Astrocyte of the spinal cord (primary cell): Measurements from ENCODE around the gene RAG1.

Source experiments
- DNase-seq: peaks from one replicate; pipeline ENCODE4 v3.0.0; 2011; ENCODE audit warnings: low read depth, low spot score
- H3K4me3 ChIP-seq: 2 replicates; pipeline ENCODE4 v1.5.1; 2011; ENCODE audit warnings: low read depth, mild to moderate bottlenecking, low read length, moderate library complexity
- in situ Hi-C: cut with HindIII; loops from 2 replicates; pipeline ENCODE4 v1.10.0; 2017; ENCODE audit warnings: low sequenced_read_pairs
- TF ChIP-seq, protein P1 (sequence below): IDR thresholded peaks from 2 replicates; pipeline ENCODE4 v1.5.1; 2012; ENCODE audit warnings: low read depth, mild to moderate bottlenecking, low read length, inconsistent platforms

Gene RAG1

GRCh38 chr11:36623494-36623893 lies 55.7 kb downstream of the RAG1 start:
- TF ChIP-seq, protein P1, sequence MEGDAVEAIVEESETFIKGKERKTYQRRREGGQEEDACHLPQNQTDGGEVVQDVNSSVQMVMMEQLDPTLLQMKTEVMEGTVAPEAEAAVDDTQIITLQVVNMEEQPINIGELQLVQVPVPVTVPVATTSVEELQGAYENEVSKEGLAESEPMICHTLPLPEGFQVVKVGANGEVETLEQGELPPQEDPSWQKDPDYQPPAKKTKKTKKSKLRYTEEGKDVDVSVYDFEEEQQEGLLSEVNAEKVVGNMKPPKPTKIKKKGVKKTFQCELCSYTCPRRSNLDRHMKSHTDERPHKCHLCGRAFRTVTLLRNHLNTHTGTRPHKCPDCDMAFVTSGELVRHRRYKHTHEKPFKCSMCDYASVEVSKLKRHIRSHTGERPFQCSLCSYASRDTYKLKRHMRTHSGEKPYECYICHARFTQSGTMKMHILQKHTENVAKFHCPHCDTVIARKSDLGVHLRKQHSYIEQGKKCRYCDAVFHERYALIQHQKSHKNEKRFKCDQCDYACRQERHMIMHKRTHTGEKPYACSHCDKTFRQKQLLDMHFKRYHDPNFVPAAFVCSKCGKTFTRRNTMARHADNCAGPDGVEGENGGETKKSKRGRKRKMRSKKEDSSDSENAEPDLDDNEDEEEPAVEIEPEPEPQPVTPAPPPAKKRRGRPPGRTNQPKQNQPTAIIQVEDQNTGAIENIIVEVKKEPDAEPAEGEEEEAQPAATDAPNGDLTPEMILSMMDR: no peak
- no peak overlapping the region for H3K4me3 ChIP-seq
- in situ Hi-C loops: no loop called here
- no peak for DNase-seq

GRCh38 chr11:36627006-36627405 lies 59.2 kb downstream of the RAG1 start:
- TF ChIP-seq, protein P1: no peak
- DNase-seq: no peak
- H3K4me3 ChIP-seq: no peak overlapping the region
- in situ Hi-C loops: no loop called here

DNA sequence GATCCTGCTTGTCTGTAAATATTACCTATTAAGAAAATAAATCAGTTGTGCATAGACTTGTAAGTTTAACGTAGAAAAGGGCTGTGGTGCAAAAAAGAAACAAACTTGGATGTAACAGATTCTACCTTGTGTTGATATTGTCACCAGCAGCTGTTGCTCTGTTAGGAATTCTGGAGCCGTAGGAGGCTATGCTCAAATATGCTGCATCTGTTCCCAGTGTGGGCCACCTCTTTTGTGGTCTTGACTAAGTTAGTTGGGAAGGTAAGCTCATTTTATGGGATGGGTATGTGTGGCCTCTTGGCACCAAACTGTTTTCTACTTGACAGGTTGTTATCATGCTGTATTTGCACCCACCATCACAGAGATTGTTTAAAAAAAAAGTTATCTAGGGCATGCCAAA lies 59.7 kb downstream of the RAG1 start:
- no peak overlapping the region for H3K4me3 ChIP-seq
- TF ChIP-seq, protein P1: no peak
- in situ Hi-C loops: no loop called here
- no peak for DNase-seq

GRCh38 chr11:36628141-36628540 lies 60.3 kb downstream of the RAG1 start:
- in situ Hi-C loops: no loop called here
- no peak overlapping the region for H3K4me3 ChIP-seq
- TF ChIP-seq, protein P1: no peak
- no peak for DNase-seq

DNA sequence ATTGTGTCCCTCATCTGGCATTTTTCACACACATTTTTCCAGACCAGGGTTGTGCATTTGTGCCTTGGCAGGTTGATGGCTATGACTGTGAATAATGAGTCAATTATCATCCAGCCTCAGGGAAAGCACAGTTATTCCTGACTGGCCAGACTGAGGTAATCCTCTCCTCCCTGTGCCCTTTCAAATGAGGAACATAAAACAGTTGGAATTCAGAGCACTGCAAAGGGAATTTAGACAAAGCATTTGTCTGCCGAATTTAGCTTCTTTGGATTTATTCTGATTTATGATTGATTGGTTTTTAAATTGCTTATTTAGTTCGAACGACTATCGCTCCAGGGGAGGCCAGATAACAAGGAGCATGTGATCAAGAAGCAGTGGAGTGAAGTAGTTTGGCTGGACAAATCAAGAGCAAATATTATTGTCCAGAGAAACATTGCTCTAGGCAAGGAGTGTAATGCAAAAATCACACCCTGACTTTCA lies 61.0 kb downstream of the RAG1 start:
- TF ChIP-seq, protein P1: no peak
- no peak overlapping the region for H3K4me3 ChIP-seq
- DNase-seq: no peak
- in situ Hi-C loops: no loop called here
